GM12865 (cell line): ENCODE data around the gene HPGDS.
"Not testable (repeated sequence)": the region's sequence is repeated elsewhere in the genome, so short reads cannot be mapped to it uniquely, and the experiment has no call there.

Experiments used
- DNase-seq: peaks from one replicate; pipeline ENCODE4 v3.0.0; 2010; ENCODE audit warnings: low read depth
- H3K4me3 ChIP-seq: 2 replicates; pipeline ENCODE4 v1.5.1; 2011; ENCODE audit warnings: mild to moderate bottlenecking, low read depth, low read length, control low read depth
- TF ChIP-seq, protein P1 (sequence below): IDR thresholded peaks from 2 replicates; pipeline ENCODE4 v1.5.1; 2011; ENCODE audit warnings: low read length, control low read depth, low read depth, inconsistent platforms; ENCODE audit not compliant: insufficient read depth; ENCODE audit errors: missing control alignments

Gene HPGDS

DNA sequence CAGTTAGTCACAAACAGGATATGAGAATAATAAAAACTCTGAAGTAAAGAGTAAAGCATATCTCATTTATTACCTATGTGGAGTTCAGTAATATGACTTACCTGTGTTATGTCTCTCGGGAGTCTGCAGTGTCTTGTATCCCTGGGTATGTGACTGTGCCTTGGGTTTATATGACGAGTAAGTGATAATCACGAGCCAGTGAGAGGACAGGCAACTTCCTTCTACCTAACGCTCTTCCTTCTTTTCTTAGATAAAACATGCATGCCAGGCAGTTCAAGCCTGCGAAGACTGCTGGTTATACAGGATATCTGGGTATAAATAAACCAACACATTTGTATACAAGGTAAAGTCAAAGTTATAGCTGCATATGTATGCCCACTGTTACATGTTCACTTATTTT is at the start of gene HPGDS:
Gene HPGDS, minus strand, starts transcription at position 143 of the 400 bp plus-strand sequence. CDS start 8,207 bp downstream, outside the sequence.
- DNase-seq, result no peak
- TF ChIP-seq, protein P1, sequence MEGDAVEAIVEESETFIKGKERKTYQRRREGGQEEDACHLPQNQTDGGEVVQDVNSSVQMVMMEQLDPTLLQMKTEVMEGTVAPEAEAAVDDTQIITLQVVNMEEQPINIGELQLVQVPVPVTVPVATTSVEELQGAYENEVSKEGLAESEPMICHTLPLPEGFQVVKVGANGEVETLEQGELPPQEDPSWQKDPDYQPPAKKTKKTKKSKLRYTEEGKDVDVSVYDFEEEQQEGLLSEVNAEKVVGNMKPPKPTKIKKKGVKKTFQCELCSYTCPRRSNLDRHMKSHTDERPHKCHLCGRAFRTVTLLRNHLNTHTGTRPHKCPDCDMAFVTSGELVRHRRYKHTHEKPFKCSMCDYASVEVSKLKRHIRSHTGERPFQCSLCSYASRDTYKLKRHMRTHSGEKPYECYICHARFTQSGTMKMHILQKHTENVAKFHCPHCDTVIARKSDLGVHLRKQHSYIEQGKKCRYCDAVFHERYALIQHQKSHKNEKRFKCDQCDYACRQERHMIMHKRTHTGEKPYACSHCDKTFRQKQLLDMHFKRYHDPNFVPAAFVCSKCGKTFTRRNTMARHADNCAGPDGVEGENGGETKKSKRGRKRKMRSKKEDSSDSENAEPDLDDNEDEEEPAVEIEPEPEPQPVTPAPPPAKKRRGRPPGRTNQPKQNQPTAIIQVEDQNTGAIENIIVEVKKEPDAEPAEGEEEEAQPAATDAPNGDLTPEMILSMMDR, result no peak
- H3K4me3 ChIP-seq, result no peak within 1 kb of the TSS

DNA sequence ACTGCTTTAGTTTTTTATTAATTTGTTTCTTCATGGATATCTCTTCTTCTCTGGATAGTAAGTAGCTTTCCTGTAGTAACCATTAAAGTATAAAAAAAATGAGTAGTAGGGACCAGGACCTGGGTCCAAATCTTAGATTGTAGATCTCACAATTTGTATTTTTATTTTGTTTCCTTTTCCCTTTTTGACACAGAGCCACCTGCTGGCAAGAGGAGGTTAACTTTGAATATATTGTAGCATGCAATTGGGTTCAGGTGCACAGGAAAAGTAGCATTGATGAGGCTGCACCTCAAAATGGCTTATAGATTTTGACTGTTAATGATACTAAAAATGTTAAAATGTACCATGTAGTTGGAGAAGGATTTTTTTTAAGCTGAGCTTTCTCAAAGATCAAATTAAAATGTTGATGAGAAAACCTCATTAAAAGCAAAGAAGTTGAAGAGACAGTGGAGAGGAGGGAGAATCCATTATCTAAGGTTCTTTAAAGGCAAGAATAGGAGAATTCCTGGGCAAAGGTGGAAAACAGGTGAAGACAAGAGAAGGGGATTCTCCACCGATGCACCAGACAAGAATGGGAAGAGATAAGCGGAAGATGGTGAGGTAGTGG is 48.3 kb upstream of the HPGDS start:
- H3K4me3 ChIP-seq, result no peak overlapping the region
- peak; percentile 29 for DNase-seq
- TF ChIP-seq, protein P1, result peak; percentile 35

DNA sequence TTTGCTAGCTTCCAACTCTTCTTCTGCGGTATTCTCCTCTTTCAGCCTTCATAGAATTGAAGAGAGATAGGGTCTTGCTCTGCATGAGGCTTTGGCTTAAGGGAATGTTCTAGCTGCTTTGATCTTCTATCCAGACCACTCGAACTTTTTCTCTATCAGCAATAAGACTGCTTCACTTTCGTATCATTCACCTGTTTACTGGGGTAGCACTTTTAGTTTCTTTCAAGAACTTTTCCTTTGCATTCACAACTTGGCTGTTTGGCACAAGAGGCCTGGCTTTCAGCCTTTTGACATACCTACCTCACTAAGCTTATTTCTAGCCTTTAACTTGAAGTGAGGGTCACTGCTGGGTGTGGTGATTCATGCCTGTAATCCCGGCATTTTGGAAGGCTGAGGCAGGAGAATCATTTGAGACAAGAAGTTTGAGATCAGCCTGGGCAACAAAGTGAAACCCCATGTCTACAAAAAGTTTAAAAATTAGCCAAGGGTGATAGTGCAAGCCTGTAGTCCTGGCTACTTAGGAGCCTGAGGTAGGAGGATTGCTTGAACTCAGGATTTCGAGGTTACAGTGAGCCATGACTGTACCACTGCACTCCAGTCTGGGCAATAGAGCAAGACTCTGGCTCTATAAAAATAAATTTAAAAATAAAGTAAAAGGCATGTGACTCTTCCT is 47.1 kb upstream of the HPGDS start:
- DNase-seq, result no peak
- TF ChIP-seq, protein P1, result no peak
- H3K4me3 ChIP-seq, result no peak overlapping the region

DNA sequence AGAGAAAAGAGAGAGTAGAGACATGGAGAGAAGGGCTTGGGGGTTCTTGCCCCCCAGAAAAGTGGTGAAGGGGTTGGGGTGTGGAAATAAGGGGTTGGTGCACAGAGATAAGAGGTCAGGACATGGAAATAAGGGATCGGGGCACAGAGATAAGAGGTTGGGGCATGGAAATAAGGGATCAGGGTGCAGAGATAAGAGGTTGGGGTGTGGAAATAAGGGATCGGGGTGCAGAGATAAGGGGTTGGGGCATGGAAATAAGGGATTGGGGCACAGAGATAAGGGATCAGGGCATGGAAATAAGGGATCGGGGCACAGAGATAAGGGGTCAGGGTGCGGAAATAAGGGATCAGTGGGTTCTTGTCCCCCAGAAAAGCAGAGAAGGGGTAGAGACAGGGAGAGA is 45.3 kb upstream of the HPGDS start:
- DNase-seq, H3K4me3 ChIP-seq: not testable (repeated sequence)

DNA sequence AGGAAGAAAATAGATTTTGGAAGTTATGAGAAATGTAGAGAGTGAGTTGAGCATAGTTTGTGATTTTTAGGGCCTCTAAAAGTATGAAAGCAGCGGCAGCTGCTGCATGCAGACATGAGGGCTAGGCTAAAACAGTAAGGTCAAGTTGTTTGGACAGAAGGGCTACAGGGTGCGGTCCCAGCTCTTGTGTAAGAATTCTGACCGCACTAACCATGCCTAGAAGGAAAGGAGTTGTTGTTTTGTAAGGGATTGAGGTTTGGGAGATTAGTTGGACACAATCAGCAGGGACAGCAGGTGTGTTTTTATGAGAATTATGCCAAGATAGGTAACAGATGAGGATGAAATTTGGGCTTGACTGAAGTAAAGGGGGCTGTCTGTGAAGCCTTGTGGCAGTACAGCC is 42.8 kb upstream of the HPGDS start:
- DNase-seq, H3K4me3 ChIP-seq: not testable (repeated sequence)

DNA sequence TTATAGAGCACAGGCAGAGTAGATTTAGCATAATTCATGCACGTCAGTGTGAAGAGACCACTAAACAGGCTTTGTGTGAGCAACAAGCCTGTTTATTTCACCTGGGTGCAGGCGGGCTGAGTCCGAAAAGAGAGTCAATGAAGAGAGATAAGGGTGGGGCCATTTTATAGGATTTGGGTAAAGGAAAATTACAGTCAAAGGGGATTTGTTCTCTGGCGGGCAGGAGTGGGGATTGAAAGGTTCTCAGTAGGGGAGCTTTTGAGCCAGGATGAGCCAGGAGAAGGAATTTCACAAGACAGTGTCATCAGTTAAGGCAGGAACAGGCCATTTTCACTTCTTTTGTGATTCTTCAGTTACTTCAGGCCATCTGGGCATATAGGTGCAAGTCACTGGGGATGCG is 40.3 kb upstream of the HPGDS start:
- H3K4me3 ChIP-seq, DNase-seq: not testable (repeated sequence)

DNA sequence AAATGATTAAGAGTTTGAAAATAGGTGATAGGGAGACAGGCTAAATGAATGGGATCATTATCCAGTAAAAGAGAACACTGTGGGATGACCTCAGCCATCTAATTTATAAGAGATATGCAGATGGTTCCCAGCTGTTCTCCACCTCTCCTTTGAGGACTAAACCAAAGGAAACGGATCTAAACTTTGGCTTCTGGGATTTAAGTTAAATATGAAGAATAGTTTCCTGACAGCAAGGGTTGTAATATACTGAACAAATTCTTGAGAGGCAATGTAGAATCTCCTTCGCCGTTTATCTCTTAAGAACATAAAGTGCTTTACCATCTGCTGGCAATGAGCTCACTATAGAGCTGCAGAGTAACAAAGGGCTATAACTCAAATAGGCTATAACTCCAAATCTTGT is 35.4 kb upstream of the HPGDS start:
- DNase-seq, result no peak
- TF ChIP-seq, protein P1, result no peak

DNA sequence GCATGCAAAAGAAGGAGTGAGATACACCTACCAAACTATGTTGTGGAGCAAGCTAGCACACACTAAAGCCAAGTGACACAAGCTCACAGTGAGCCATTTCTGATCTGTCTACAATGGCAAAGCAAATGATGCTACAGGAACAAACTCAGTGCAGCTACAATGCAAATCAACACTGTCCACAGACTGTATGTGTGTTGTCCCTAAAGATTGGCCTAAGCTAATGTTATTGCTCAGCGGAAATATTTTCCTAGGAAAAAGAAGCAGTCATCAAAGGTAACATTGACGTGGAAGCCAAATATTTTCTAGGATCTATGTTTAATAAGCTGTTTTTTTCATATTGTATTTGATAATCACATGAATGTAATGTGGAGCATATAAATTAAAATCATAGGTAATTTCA is 34.7 kb upstream of the HPGDS start:
- TF ChIP-seq, protein P1, result no peak
- no peak overlapping the region for H3K4me3 ChIP-seq
- DNase-seq, result no peak

More for the DNA sequence above, 35.4 kb upstream of the HPGDS start:
- no peak overlapping the region for H3K4me3 ChIP-seq

DNA sequence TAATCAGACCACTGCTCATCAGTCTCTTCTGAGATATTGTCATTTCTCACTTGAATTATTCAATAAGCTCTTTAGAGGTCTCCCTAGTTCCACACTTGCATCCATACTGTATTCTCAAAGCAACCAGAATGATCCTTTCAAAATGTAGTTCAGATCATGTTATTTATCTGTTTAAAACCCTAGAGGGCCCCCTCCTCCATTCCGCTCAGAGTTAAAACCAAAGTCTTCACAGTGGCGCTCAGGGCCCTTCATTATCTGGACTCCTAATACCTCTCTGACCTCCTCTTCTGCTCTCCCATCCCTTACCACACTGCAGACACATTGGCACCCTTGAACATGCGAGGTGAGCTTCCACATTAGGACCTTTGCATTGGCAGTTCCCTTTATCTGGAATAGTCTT is 32.7 kb upstream of the HPGDS start:
- no peak overlapping the region for H3K4me3 ChIP-seq
- TF ChIP-seq, protein P1, result no peak
- DNase-seq, result no peak
